HK-2 (cell line): ENCODE results near the gene ADGRV1.

Experiments used
- DNase-seq: peaks from one replicate; pipeline ENCODE4 v3.0.0-alpha.2; 2018; ENCODE audit not compliant: unreplicated experiment

The ADGRV1 gene

GRCh38 chr5:91194824-91195381 lies 636.3 kb downstream of the ADGRV1 start:
- DNase-seq = no peak

- no peak for DNase-seq
Observed at GRCh38 chr5:91200692-91201091, 642.1 kb downstream of the ADGRV1 start.

GRCh38 chr5:91206103-91206502 lies 647.5 kb downstream of the ADGRV1 start:
- DNase-seq = no peak

- DNase-seq = no peak
Observed at GRCh38 chr5:91206734-91207133, 648.1 kb downstream of the ADGRV1 start.

GRCh38 chr5:91207248-91207647 lies 648.7 kb downstream of the ADGRV1 start:
- no peak for DNase-seq

GRCh38 chr5:91211997-91212713 lies 653.6 kb downstream of the ADGRV1 start:
- DNase-seq = no peak

- DNase-seq = no peak
Observed at GRCh38 chr5:91212714-91213092, 654.1 kb downstream of the ADGRV1 start.
